Trophoblast cell (in vitro differentiated cells and primary cell): ENCODE data around the gene RCAN2.

Experiments
- DNase-seq, 2 donors: peaks; one replicate each; pipeline ENCODE4 v3.0.0-alpha.2; 2016
- H2AFZ ChIP-seq: 2 replicates; pipeline ENCODE4 v1.6.1; 2013; ENCODE audit warnings: low read length, moderate library complexity, mild to moderate bottlenecking; ENCODE audit not compliant: insufficient read depth, poor library complexity
- H2AK5ac ChIP-seq: 2 replicates; pipeline ENCODE4 v1.6.1; 2013; ENCODE audit warnings: mild to moderate bottlenecking, low read length
- H2BK120ac ChIP-seq: 2 replicates; pipeline ENCODE4 v1.6.1; 2013; ENCODE audit warnings: low read length, mild to moderate bottlenecking, moderate library complexity; ENCODE audit not compliant: insufficient read depth, poor library complexity
- H2BK12ac ChIP-seq: 2 replicates; pipeline ENCODE4 v1.6.1; 2013; ENCODE audit warnings: mild to moderate bottlenecking, low read length, moderate library complexity
- H2BK5ac ChIP-seq: 2 replicates; pipeline ENCODE4 v1.6.1; 2013; ENCODE audit warnings: low read length, low read depth, moderate library complexity, mild to moderate bottlenecking; ENCODE audit not compliant: poor library complexity
- H3K14ac ChIP-seq: 2 replicates; pipeline ENCODE4 v1.6.1; 2013; ENCODE audit warnings: mild to moderate bottlenecking, low read length
- H3K18ac ChIP-seq: 2 replicates; pipeline ENCODE4 v1.6.1; 2013; ENCODE audit warnings: mild to moderate bottlenecking, low read length
- H3K23ac ChIP-seq: 2 replicates; pipeline ENCODE4 v1.6.1; 2013; ENCODE audit warnings: low read length
- H3K27ac ChIP-seq: 2 replicates; pipeline ENCODE4 v1.5.1; 2013; ENCODE audit warnings: low read depth, mild to moderate bottlenecking, inconsistent platforms, low read length, moderate library complexity
- H3K27me3 ChIP-seq: 2 replicates; pipeline ENCODE4 v1.6.1; 2013; ENCODE audit warnings: inconsistent platforms, mild to moderate bottlenecking, low read length, moderate library complexity; ENCODE audit not compliant: insufficient read depth
- H3K36me3 ChIP-seq, 2 experiments: 1 replicate in 1 of 2; 2 replicates in 1 of 2; pipeline ENCODE4 v1.6.1; 2013; ENCODE audit warnings: low read length in 2 of 2, mild to moderate bottlenecking in 2 of 2, moderate library complexity in 1 of 2; ENCODE audit not compliant: insufficient read depth in 2 of 2, control insufficient read depth in 1 of 2
- H3K4ac ChIP-seq: 2 replicates; pipeline ENCODE4 v1.6.1; 2013; ENCODE audit warnings: low read depth, mild to moderate bottlenecking, low read length, moderate library complexity
- H3K4me1 ChIP-seq, 2 experiments: 1 replicate in 1 of 2; 2 replicates in 1 of 2; pipeline ENCODE4 v1.6.1; 2013; ENCODE audit warnings: low read length in 2 of 2, mild to moderate bottlenecking in 2 of 2, moderate library complexity in 1 of 2; ENCODE audit not compliant: insufficient read depth in 2 of 2, control insufficient read depth in 1 of 2
- H3K4me2 ChIP-seq: 2 replicates; pipeline ENCODE4 v1.6.1; 2013; ENCODE audit warnings: inconsistent platforms, mild to moderate bottlenecking, low read length, moderate library complexity
- H3K4me3 ChIP-seq: 2 replicates; pipeline ENCODE4 v1.5.1; 2013; ENCODE audit warnings: mild to moderate bottlenecking, low read depth, low read length, inconsistent platforms
- H3K79me1 ChIP-seq: one replicate; pipeline ENCODE4 v1.6.1; 2013; ENCODE audit warnings: low read length
- H3K79me2 ChIP-seq: 2 replicates; pipeline ENCODE4 v1.6.1; 2013; ENCODE audit warnings: low read length, mild to moderate bottlenecking; ENCODE audit not compliant: control insufficient read depth, insufficient read depth, poor library complexity
- H3K9ac ChIP-seq: 2 replicates; pipeline ENCODE4 v1.6.1; 2013; ENCODE audit warnings: mild to moderate bottlenecking, low read length
- H3K9me3 ChIP-seq: 2 replicates; pipeline ENCODE4 v1.6.1; 2013; ENCODE audit warnings: low read depth, mild to moderate bottlenecking, control low read depth, inconsistent platforms, low read length; ENCODE audit not compliant: insufficient read depth
- H4K12ac ChIP-seq: 2 replicates; pipeline ENCODE4 v1.6.1; 2013; ENCODE audit warnings: low read depth, mild to moderate bottlenecking, low read length, moderate library complexity
- H4K8ac ChIP-seq: 2 replicates; pipeline ENCODE4 v1.6.1; 2013; ENCODE audit warnings: low read depth, mild to moderate bottlenecking, low read length, moderate library complexity
- H4K91ac ChIP-seq: one replicate; pipeline ENCODE4 v1.6.1; 2013; ENCODE audit warnings: low read depth, mild to moderate bottlenecking, low read length, moderate library complexity
- WGBS: extraction: QIAGEN DNeasy Blood & Tissue Kit; methylation state at CpG from one replicate; pipeline ENCODE4 v1.1.7; 2013; ENCODE audit warnings: missing lambda C conversion rate; ENCODE audit not compliant: insufficient read length, insufficient coverage; ENCODE audit errors: extremely low coverage; 5-methylcytosine and 5-hydroxymethylcytosine counted together

RCAN2 gene

DNA sequence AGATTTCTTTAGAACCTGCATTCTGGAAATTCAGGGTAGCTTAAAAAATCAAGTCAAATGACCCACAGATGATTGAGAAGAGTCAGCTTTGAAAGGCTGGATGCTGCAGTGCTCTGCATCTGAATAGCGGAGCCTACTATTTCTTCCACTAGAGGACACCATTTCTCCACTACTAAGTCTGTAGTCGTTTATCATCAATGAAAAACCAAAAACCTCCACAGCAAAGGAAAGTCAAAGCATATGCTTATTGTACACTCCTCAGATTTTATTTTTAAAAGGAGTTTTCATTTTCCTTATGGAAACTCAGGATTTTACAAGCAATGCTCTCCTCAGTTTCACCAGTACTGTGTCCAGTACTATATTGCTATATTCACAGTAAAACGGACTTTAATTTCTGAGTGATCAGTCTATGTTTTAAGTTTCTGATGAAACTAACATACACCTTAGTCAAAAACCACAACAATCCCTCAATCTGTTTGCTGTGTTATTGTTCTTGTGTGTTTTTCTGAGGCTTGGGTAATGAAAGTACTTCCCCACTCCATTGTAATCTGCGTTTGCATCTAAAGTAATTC lies 269.9 kb downstream of the RCAN2 start:
- Histone ChIP-seq H4K91ac (no peak overlapping the region), H3K9me3 (no peaks in the 10 kb centered on the region), H3K4me3 (no peak overlapping the region), H3K4me1 (no peaks in the 10 kb centered on the region), H4K12ac (no peak overlapping the region), H3K14ac (no peak overlapping the region), H3K27ac (no peak overlapping the region), H3K79me2 (no peaks in the 10 kb centered on the region), H3K79me1 (no peaks in the 10 kb centered on the region), H2BK12ac (no peak overlapping the region), H3K27me3 (no peaks in the 10 kb centered on the region), H3K9ac (no peak overlapping the region), H3K4me2 (no peak overlapping the region), H4K8ac (no peak overlapping the region), H3K18ac (no peak overlapping the region), H3K36me3 (no peaks in the 10 kb centered on the region), H3K4ac (no peak overlapping the region), H2BK5ac (no peak overlapping the region), H2AFZ (no peak overlapping the region), H2AK5ac (no peak overlapping the region), H3K23ac (no peak overlapping the region), H2BK120ac (no peak overlapping the region)
- no CpG with 5 or more reads among the region's 4 CpGs for WGBS
- peak in 1 of 2 donors; percentile 69 for DNase-seq

DNA sequence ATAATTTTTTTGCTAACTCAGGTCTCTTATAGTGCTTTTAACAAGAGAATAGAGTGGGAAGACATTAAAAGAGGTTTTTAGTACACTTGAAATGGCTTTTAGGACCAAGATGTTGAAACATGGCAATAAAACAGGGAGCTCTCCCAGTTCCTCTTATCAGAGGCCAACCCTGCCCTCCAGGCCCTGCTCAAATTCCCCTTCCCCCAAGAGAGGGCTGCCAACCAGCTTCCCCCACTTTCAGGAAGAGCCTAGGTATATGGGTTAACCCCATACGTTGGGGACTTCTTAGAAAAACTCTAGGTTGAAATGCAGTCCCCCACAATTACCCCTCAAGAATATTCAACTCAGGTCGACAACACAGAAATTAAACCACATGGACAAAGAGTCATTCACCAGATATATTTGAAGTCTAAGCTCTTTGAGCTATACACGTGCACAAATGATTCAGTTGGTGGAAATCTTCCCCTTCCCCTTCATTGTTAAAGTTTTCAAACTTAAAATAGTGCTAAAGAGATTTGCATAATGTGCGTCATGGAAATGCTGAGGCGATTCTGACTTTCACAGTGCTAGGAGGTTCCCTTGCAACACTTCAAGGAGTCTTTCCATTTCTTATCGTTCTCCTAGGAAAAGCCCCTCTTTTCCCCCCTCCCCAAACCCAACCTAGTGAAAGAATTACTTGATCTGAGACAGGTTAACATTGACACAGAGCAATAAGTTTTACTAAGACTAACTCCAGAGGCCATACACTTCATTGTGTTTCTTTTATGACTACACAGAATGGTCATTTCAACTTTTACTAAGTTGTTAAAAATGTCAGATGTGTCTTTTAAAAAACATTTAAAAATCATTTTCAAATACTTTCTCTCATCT lies 270.7 kb downstream of the RCAN2 start:
- H4K8ac ChIP-seq = no peak overlapping the region
- H3K27me3 ChIP-seq = no peaks in the 10 kb centered on the region
- no peak overlapping the region for H3K27ac ChIP-seq
- H4K12ac ChIP-seq = no peak overlapping the region
- no peak overlapping the region for H2BK120ac ChIP-seq
- H3K4me2 ChIP-seq = no peak overlapping the region
- no CpG with 5 or more reads among the region's 6 CpGs for WGBS
- H3K36me3 ChIP-seq = no peaks in the 10 kb centered on the region
- H3K9me3 ChIP-seq = no peaks in the 10 kb centered on the region
- H4K91ac ChIP-seq = no peak overlapping the region
- H3K9ac ChIP-seq = no peak overlapping the region
- no peak overlapping the region for H2BK12ac ChIP-seq
- no peak overlapping the region for H3K4me3 ChIP-seq
- no peak overlapping the region for H2AK5ac ChIP-seq
- H3K18ac ChIP-seq = no peak overlapping the region
- H3K4ac ChIP-seq = no peak overlapping the region
- no peak overlapping the region for H2BK5ac ChIP-seq
- DNase-seq = no peak
- H2AFZ ChIP-seq = no peak overlapping the region
- H3K79me1 ChIP-seq = no peaks in the 10 kb centered on the region
- H3K79me2 ChIP-seq = no peaks in the 10 kb centered on the region
- H3K4me1 ChIP-seq = no peaks in the 10 kb centered on the region
- H3K23ac ChIP-seq = no peak overlapping the region
- H3K14ac ChIP-seq = no peak overlapping the region

DNA sequence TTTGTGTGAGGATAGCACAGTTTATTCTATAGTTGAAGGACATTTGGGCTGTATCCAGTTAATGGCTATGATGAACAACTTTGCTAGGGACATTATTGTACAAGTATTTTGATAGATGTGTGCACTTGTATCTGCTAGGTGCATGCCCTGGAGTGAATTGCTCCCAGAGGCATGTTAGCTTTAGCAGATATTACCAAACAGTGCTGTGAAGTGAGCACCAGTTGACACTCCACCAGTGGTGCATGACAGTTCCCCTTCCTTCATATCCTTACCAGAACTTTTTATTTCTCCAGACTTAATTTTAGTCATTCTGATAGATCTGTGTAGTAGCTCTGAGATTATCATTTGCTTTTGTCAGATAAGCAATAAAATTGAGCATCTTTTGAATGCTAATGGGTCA lies 271.6 kb downstream of the RCAN2 start:
- H2BK12ac ChIP-seq = no peak overlapping the region
- H2AK5ac ChIP-seq = no peak overlapping the region
- H3K9ac ChIP-seq = no peak overlapping the region
- no peak overlapping the region for H2BK5ac ChIP-seq
- no peak overlapping the region for H3K14ac ChIP-seq
- no peak overlapping the region for H3K23ac ChIP-seq
- no peaks in the 10 kb centered on the region for H3K79me1 ChIP-seq
- H3K27me3 ChIP-seq = no peaks in the 10 kb centered on the region
- H2BK120ac ChIP-seq = no peak overlapping the region
- H3K36me3 ChIP-seq = no peaks in the 10 kb centered on the region
- no peaks in the 10 kb centered on the region for H3K4me1 ChIP-seq
- no peaks in the 10 kb centered on the region for H3K9me3 ChIP-seq
- H3K18ac ChIP-seq = no peak overlapping the region
- no peak for DNase-seq
- no peak overlapping the region for H3K4me2 ChIP-seq
- no peak overlapping the region for H3K27ac ChIP-seq
- no peak overlapping the region for H2AFZ ChIP-seq
- no peak overlapping the region for H4K8ac ChIP-seq
- H3K4me3 ChIP-seq = no peak overlapping the region
- H3K79me2 ChIP-seq = no peaks in the 10 kb centered on the region
- no peak overlapping the region for H3K4ac ChIP-seq
- no peak overlapping the region for H4K91ac ChIP-seq
- no peak overlapping the region for H4K12ac ChIP-seq

DNA sequence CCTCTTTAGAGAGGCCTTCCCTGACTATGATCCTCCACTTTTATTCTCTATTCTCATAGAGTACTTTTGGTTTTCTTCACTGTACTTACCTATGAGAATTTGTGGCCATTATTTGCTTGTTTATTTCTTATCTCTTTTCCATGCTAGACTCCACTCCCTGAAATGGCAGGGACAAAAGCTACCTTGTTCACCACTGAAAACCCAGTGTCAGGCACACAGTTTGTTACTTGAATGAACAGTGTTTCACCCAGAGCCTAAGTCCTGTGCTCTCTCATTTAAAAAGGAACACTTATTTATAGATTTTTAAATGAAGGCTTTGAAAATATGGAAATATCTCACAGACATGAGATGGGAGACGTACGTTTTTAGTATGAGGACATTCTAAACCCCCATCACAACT lies 272.8 kb downstream of the RCAN2 start:
- Histone ChIP-seq H3K18ac (no peak overlapping the region), H4K8ac (no peak overlapping the region), H2AFZ (no peak overlapping the region), H3K4me1 (no peaks in the 10 kb centered on the region), H3K79me1 (no peaks in the 10 kb centered on the region), H2BK12ac (no peak overlapping the region), H3K36me3 (no peaks in the 10 kb centered on the region), H3K23ac (no peak overlapping the region), H4K91ac (no peak overlapping the region), H3K4me2 (no peak overlapping the region), H2BK120ac (no peak overlapping the region), H3K4me3 (no peak overlapping the region), H3K27me3 (no peaks in the 10 kb centered on the region), H3K27ac (no peak overlapping the region), H3K14ac (no peak overlapping the region), H3K4ac (no peak overlapping the region), H3K79me2 (no peaks in the 10 kb centered on the region), H2AK5ac (no peak overlapping the region), H4K12ac (no peak overlapping the region), H3K9ac (no peak overlapping the region), H2BK5ac (no peak overlapping the region), H3K9me3 (no peaks in the 10 kb centered on the region)
- no peak for DNase-seq
- WGBS = no CpG with 5 or more reads among the region's 2 CpGs
